Subcutaneous adipose tissue (tissue), 4 donors: ENCODE measurements around the gene ILDR2. TPM values are rescaled to one million over a fixed set of nuclear protein-coding genes. Genes with fewer than 3 reads are reported as not detected.

Experiments used
- total RNA-seq, 4 donors: library from RNA; depleted of rRNA; stranded (reverse); fragments of >200 nt; gene quantifications; one replicate each; pipeline ENCODE4 v1.1.0, GENCODE V29; 2016
- TF ChIP-seq, protein P1 (sequence below): fragments of 450-650 bp; IDR thresholded peaks from one replicate; pipeline ENCODE4 v1.5.1; 2016; ENCODE audit warnings: low read depth, mild to moderate bottlenecking, control low read depth, antibody characterized with exemption, moderate library complexity

Gene ILDR2
- total RNA-seq, 4 donors from 2014 or later: under 0.01 TPM; not detected in 3

DNA sequence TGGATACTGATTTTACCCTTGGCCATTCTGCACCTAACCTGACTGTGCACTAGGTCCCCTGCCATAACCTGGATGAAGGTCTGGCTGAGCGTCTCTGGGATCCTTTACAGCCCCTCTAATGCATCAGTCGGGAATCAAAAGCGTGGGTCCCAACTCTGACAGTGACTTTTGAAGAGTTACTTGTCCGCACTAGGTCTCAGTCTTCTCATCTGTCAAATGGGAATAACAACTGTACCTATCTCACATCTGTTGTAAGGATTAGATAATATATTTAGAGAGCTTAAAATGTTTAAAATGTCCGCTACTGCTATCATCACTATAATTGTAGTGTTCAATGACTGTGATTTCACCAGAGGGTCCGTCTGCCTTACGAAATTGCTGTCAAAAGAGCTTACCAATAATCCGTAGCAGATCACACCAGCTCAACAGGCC, 100.0 kb downstream of the ILDR2 start:
- TF ChIP-seq, protein P1, sequence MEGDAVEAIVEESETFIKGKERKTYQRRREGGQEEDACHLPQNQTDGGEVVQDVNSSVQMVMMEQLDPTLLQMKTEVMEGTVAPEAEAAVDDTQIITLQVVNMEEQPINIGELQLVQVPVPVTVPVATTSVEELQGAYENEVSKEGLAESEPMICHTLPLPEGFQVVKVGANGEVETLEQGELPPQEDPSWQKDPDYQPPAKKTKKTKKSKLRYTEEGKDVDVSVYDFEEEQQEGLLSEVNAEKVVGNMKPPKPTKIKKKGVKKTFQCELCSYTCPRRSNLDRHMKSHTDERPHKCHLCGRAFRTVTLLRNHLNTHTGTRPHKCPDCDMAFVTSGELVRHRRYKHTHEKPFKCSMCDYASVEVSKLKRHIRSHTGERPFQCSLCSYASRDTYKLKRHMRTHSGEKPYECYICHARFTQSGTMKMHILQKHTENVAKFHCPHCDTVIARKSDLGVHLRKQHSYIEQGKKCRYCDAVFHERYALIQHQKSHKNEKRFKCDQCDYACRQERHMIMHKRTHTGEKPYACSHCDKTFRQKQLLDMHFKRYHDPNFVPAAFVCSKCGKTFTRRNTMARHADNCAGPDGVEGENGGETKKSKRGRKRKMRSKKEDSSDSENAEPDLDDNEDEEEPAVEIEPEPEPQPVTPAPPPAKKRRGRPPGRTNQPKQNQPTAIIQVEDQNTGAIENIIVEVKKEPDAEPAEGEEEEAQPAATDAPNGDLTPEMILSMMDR: no peak

DNA sequence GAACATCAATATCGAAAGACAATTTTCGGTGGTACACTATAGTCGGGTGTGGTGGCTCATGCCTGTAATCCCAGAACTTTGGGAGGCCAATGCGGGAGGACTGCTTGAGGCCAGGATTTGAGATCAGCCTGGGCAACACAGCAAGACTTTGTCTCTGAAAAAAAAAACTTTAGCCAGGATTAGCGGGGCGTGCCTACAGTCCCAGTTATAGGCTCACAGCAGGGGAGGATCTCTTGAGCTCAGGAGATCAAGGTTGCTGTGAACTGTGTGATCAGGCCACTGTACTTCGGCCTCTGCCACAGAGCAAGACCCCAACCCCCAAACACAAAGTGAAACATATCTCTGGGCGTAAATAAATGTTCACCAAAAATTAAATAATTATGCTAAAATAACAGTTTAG, 100.9 kb downstream of the ILDR2 start:
- TF ChIP-seq, protein P1: no peak

DNA sequence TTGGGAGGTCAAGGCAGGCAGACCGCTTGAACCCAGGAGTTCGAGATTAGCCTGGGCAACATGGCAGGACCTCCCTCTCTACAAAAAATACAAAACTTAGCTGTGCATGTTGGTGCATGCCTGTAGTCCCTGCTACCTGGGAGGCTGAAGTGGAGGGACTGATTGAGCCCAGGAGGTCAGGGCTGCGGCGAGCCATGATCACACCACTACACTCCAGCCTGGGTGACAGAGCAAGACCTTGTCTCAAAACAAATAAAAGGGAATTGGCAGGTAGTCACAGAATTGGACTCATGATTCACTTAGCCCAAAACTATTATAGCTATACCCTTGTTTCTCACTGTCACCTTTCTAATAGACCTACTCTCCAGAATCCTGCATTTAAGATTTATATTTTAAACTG, 104.8 kb downstream of the ILDR2 start:
- TF ChIP-seq, protein P1: no peak

DNA sequence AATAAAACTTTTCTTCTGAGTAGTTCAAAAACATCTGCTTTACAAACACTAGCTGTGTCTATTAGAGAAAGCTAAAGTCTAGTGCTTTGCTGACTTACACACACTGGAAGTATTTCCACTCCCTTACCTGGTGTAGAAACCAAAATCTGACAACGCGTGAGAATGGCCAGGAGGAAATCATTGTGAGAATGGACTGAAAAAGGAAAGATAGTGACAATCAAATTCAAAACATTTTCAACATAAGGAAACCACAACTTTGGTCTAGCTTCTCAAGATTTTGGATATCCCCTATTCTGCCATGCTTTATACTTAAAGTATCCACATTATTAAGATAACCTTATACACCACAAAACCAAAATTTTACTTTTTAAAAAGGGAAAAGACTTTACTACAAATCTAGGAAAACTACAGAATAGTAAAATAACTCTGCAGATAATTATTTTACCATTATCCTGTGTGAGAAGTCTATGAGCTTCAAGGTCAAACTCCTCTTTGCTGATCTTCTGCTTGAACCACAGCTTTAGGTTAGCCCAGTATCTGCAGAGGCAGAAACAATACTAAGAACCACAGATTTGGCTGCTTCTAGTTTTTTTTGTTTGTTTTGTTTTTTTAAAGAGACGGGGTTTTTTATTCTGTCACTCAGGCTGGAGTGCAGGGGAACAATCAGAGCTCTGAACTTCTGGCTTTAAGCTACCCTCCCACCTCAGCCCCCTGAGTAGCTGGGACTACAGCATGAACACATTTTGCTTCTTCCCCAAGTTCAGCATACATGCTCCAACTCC, 105.8 kb downstream of the ILDR2 start:
- TF ChIP-seq, protein P1: no peak

DNA sequence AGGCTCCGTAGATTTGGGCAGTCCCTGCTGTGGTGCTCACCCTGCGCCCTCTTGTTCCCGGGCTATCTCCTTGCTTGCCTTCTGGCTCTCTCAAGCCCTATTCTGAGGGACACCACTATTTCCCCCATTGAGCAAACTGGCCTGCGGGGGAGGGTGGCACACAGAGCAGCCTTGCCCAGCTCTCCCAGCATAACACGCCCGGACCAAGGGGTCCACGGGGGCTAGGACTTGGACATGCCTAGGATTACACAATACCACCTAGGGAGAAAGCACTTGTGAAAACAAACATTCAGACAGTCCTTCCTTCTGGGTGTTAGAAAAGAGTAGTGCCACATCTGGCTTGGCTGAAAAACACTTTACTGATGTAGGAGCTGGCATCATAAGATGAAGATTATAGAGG, 106.7 kb downstream of the ILDR2 start:
- TF ChIP-seq, protein P1: no peak

DNA sequence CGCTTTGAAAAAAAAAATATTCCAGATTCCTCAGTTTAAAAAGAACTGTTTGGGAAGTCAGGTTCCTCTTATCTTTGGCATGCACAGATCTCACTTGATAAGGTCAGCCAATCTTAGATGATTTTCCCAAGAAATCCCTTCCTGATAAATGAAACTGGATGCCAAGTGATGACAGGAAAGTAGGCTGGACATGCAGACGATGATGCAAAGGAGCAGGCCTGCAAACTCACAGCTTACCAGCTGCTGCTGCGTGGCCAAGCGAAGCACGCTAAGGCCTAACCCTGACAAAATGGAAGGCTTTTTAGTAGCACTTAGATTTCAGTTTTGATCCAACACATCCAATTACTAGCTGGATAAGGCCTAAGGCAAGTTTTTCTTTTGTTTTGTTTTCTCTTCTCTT, 109.4 kb downstream of the ILDR2 start:
- TF ChIP-seq, protein P1: no peak

DNA sequence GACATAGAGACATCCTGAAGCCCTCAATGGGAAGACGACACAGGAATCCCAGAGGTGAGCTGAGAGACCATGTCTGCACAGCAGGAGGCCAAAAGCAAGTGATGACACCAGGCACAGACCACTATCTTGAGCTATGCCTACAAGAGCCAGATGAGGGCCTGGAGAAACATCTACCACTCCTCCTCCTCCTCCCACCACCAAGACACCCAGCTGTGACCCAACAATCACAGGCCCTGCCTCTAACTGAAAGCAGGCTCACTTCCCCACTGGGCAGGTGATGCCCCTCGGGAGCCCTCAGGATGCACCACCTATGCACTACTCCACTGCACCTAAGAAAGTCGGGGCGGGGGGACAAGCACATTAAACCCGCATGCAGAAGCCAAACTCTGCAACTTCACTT, 115.7 kb downstream of the ILDR2 start:
- TF ChIP-seq, protein P1: no peak
